Myocyte (in vitro differentiated cells): Measurements from ENCODE around the gene CELSR3. TPM values are rescaled to one million over a fixed set of nuclear protein-coding genes. Genes with fewer than 3 reads are reported as not detected.

ENCODE experiments used
- DNase-seq: peaks from one replicate; pipeline ENCODE4 v3.0.0-alpha.2; 2012; ENCODE audit warnings: low read depth
- microRNA-seq: library from miRNA; unstranded; fragments of <30 nt; microRNA quantifications from one replicate; pipeline ENCODE4, GENCODE V29; 2016
- total RNA-seq: library from RNA; depleted of rRNA; stranded (reverse); fragments of >200 nt; gene quantifications from 2 replicates; pipeline ENCODE4 v1.2.3, GENCODE V29; 2014

The CELSR3 gene
- total RNA-seq, 1 donor from 2014 or later = 3.2 TPM

DNA sequence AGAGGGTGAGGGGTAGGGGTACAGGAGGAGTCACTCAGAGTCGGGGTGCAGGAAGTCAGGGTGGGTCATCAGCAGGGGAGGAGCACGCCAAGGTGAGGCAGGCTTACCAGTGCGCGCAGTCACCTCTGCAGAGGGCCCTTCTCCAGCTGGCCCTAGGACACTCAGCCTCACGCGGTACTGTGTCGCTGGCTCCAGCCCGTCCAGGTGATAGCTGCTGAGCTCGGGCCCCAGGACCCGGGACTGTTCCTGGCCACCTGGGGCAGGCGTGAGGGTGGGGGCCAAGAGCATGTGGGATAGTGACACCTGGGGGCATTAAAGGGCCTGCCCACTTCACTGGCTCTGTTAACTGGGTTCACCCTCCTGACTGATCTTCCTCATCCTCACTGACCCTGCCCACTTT lies 75.0 kb downstream of the CELSR3 start:
- no peak for DNase-seq

Small RNA genes within 50 kb of the gene (microRNA-seq; reads per million reads assigned to microRNA genes)
- not detected for gene MIR4793

Other genes starting within 250 kb of the CELSR3 start
- gene PLXNB1, start 232.8 kb downstream of the CELSR3 start, total RNA-seq = 59.2 and 75.7 TPM in 2 replicates
- 26.2 and 39.4 TPM in 2 replicates for gene CCDC51, start 222.8 kb downstream of the CELSR3 start, total RNA-seq
- gene TMA7, start 222.6 kb downstream of the CELSR3 start, total RNA-seq = 195 and 221 TPM in 2 replicates
- 7.8 and 10.4 TPM in 2 replicates for gene ATRIP, start 216.1 kb downstream of the CELSR3 start, total RNA-seq
- 87.2 and 101 TPM in 2 replicates for gene SHISA5, start 158.7 kb downstream of the CELSR3 start, total RNA-seq
- gene PFKFB4, start 106.1 kb downstream of the CELSR3 start, total RNA-seq = 7.0 and 8.1 TPM in 2 replicates
- gene UCN2, start 99.1 kb downstream of the CELSR3 start, total RNA-seq = 0.11 and 0.31 TPM in 2 replicates
- gene COL7A1, start 67.6 kb downstream of the CELSR3 start, total RNA-seq = 7.1 and 11.1 TPM in 2 replicates
- 390 and 418 TPM in 2 replicates for gene UQCRC1, start 53.2 kb downstream of the CELSR3 start, total RNA-seq
- not detected in 2 replicates for gene TMEM89, start 41.1 kb downstream of the CELSR3 start, total RNA-seq
- gene SLC26A6, start 27.4 kb downstream of the CELSR3 start, total RNA-seq = 18.0 and 23.2 TPM in 2 replicates
- gene NCKIPSD, start 23.0 kb upstream of the CELSR3 start, total RNA-seq = 23.8 and 45.5 TPM in 2 replicates
- gene IP6K2, start 54.3 kb upstream of the CELSR3 start, total RNA-seq = 53.1 and 55.0 TPM in 2 replicates
- 41.8 and 47.6 TPM in 2 replicates for gene PRKAR2A, start 185.0 kb upstream of the CELSR3 start, total RNA-seq
- gene SLC25A20, start 236.0 kb upstream of the CELSR3 start, total RNA-seq = 23.7 and 37.9 TPM in 2 replicates